Ascending aorta (tissue), 2 donors: ENCODE measurements around the gene OR51T1. TPM values are rescaled to one million over a fixed set of nuclear protein-coding genes. Genes with fewer than 3 reads are reported as not detected.
"Not testable (repeated sequence)": the region's sequence is repeated elsewhere in the genome, so short reads cannot be mapped to it uniquely, and the experiment has no call there.

Source experiments
- DNase-seq, 2 donors: peaks; one replicate each; pipeline ENCODE4 v3.0.0-alpha.2; 2019; ENCODE audit warnings: low spot score in 2 of 2
- H3K27ac ChIP-seq, 2 donors: fragments of 200-600 bp; sonication (generic); one replicate each; pipeline ENCODE4 v1.5.1; 2016 to 2017; ENCODE audit warnings: mild to moderate bottlenecking in 1 of 2
- H3K27me3 ChIP-seq: fragments of 200-600 bp; sonication (generic); one replicate; pipeline ENCODE4 v1.5.1; 2017
- H3K36me3 ChIP-seq, 2 donors: fragments of 200-600 bp; sonication (generic); one replicate each; pipeline ENCODE4 v1.5.1; 2016
- H3K4me1 ChIP-seq, 2 donors: fragments of 200-600 bp; sonication (generic); one replicate each; pipeline ENCODE4 v1.5.1; 2016 to 2017; ENCODE audit warnings: mild to moderate bottlenecking in 1 of 2
- H3K4me3 ChIP-seq, 2 donors: fragments of 200-600 bp; sonication (generic); one replicate each; pipeline ENCODE4 v1.5.1; 2016 to 2017; ENCODE audit warnings: mild to moderate bottlenecking in 1 of 2
- H3K9me3 ChIP-seq, 2 donors: fragments of 200-600 bp; sonication (generic); one replicate each; pipeline ENCODE4 v1.5.1; 2016
- intact Hi-C: fragments of 100-400 bp; cut with DNase I; formaldehyde crosslinking; loops from one replicate; pipeline ENCODE4 v1.15.1; 2023
- total RNA-seq: library from RNA; depleted of rRNA; stranded (reverse); fragments of >200 nt; gene quantifications from one replicate; pipeline ENCODE4 v1.1.0, GENCODE V29; 2016
- TF ChIP-seq, protein P1 (sequence below), 3 experiments: fragments of 200-600 bp in 2 of 3; fragments of 450-650 bp in 1 of 3; sonication (generic) in 2 of 3; IDR thresholded peaks; one replicate each; pipeline ENCODE4 v1.5.1; 2016 to 2019; ENCODE audit warnings: antibody characterized with exemption in 3 of 3, mild to moderate bottlenecking in 1 of 3, moderate library complexity in 1 of 3

Gene OR51T1, protein sequence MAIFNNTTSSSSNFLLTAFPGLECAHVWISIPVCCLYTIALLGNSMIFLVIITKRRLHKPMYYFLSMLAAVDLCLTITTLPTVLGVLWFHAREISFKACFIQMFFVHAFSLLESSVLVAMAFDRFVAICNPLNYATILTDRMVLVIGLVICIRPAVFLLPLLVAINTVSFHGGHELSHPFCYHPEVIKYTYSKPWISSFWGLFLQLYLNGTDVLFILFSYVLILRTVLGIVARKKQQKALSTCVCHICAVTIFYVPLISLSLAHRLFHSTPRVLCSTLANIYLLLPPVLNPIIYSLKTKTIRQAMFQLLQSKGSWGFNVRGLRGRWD
- total RNA-seq: not detected

DNA sequence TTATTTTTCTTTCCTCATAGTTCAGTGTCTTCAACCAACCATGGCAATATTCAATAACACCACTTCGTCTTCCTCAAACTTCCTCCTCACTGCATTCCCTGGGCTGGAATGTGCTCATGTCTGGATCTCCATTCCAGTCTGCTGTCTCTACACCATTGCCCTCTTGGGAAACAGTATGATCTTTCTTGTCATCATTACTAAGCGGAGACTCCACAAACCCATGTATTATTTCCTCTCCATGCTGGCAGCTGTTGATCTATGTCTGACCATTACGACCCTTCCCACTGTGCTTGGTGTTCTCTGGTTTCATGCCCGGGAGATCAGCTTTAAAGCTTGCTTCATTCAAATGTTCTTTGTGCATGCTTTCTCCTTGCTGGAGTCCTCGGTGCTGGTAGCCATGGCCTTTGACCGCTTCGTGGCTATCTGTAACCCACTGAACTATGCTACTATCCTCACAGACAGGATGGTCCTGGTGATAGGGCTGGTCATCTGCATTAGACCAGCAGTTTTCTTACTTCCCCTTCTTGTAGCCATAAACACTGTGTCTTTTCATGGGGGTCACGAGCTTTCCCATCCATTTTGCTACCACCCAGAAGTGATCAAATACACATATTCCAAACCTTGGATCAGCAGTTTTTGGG lies at the start of gene OR51T1:
Gene OR51T1, plus strand, starts transcription at position 41 of the 641 bp plus-strand sequence. Its CDS starts 0 bp downstream, at position 41.
- TF ChIP-seq, protein P1, sequence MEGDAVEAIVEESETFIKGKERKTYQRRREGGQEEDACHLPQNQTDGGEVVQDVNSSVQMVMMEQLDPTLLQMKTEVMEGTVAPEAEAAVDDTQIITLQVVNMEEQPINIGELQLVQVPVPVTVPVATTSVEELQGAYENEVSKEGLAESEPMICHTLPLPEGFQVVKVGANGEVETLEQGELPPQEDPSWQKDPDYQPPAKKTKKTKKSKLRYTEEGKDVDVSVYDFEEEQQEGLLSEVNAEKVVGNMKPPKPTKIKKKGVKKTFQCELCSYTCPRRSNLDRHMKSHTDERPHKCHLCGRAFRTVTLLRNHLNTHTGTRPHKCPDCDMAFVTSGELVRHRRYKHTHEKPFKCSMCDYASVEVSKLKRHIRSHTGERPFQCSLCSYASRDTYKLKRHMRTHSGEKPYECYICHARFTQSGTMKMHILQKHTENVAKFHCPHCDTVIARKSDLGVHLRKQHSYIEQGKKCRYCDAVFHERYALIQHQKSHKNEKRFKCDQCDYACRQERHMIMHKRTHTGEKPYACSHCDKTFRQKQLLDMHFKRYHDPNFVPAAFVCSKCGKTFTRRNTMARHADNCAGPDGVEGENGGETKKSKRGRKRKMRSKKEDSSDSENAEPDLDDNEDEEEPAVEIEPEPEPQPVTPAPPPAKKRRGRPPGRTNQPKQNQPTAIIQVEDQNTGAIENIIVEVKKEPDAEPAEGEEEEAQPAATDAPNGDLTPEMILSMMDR (IDR thresholded peaks at IDR 0.05): no peak
- H3K9me3 ChIP-seq: no peaks in the 10 kb centered on the region
- no peaks in the 10 kb centered on the region for H3K36me3 ChIP-seq
- no peaks in the 10 kb centered on the region for H3K4me1 ChIP-seq
- H3K4me3 ChIP-seq: no peak within 1 kb of the TSS
- intact Hi-C loops: no loop called here
- no peak for DNase-seq
- H3K27me3 ChIP-seq: no peaks in the 10 kb centered on the region
- no peak within 1 kb of the TSS for H3K27ac ChIP-seq

DNA sequence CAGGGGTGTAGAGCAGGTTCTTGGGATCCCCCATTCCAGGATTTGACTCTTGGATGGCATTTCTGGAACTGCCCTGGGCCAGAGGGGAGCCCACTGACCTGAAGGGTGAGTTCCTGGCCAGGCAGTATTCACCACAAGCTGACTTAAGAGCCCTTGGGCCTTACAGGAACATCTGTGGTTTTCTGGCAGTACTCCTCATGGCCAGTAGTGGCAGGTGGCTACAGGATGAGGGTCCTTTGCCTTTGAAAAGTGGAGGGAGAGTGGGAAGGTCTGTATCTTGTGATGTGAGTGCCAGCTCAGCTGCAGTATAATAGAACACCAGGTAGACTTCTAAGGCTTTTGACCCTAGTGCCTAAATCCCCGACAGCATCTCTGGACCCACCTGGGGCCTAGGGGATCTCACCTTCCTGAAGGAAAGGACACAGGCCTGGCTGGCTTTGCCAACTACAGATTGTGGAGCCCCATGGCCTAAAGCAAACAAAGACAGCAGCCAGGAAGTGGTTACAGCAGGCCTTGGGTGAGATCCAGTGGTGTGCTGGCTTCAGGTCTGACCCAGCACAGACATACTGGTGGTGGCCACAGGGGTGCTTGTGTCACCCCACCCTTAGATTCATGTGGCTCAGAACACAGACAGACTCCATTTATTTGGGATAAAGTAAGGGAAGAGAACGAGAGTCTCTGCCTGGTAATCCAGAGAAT lies 41.7 kb upstream of the OR51T1 start:
- Histone ChIP-seq H3K4me1 (no peaks in the 10 kb centered on the region), H3K9me3 (no peaks in the 10 kb centered on the region), H3K36me3 (no peaks in the 10 kb centered on the region), H3K4me3 (no peak overlapping the region), H3K27me3 (no peaks in the 10 kb centered on the region), H3K27ac (no peak overlapping the region)
- intact Hi-C loops: no loop called here
- no peak for DNase-seq
- TF ChIP-seq, protein P1 (IDR thresholded peaks at IDR 0.05): no peak

DNA sequence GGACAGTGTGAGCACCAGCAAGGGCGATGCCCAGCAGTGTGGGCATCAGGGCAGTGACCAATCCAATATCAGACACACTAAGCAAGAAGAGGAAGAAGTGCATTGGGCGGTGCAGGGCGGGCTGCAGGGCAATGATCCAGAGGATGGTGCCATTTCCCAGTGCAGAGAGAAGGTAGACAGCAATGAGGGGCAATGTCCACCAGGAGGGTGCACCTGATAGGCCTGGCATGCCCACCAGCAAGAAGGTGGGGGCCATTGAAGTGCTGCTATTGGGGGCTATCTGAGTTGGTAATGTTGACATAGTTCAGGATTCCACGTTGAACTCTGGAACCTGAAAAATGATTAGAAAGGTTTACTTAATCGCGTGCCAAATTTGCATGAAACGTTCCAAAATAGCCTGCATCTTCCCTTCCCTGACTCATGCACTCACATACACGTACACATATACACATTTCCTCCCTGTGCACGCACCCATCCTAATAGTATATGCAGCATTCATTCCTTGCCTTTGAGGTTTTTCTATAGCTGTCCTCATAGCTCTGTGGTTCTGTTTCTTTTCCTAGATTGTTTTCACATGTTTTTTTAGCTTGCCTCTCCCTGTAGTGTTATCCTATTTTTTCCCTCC lies 32.7 kb upstream of the OR51T1 start, which contains the start of gene OR51S1:
Gene OR51S1, minus strand, starts transcription at position 301 of the 625 bp plus-strand sequence. Its CDS starts 0 bp downstream, at position 301.
- H3K27ac ChIP-seq: no peak within 1 kb of the TSS
- no peaks in the 10 kb centered on the region for H3K9me3 ChIP-seq
- no peaks in the 10 kb centered on the region for H3K27me3 ChIP-seq
- H3K4me3 ChIP-seq: no peak within 1 kb of the TSS
- intact Hi-C loops: no loop called here
- TF ChIP-seq, protein P1 (IDR thresholded peaks at IDR 0.05): no peak
- DNase-seq: no peak
- H3K36me3 ChIP-seq: no peaks in the 10 kb centered on the region
- no peaks in the 10 kb centered on the region for H3K4me1 ChIP-seq

DNA sequence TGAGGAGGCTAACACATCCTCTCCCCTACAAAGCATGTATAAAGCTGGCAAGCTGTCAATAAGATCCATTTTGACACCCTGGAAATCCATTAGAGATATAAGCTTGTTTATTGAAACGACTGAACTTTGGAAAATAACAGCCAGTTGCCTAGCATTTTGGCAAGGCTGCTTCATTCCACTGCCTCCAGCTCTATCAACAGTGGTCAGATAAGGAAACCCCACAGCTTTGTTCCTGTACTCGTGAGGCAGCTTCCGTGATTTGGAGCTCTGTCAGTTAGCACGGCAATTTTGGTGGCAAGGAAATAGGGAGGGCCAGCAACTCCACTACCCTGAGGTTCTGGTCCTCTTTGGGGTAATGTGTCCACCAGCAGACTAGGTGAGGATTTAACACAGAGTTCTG lies 30.7 kb upstream of the OR51T1 start:
- Histone ChIP-seq H3K36me3 (no peaks in the 10 kb centered on the region), H3K27me3 (no peaks in the 10 kb centered on the region), H3K4me1 (no peaks in the 10 kb centered on the region), H3K4me3 (no peak overlapping the region), H3K9me3 (no peaks in the 10 kb centered on the region), H3K27ac (no peak overlapping the region)
- TF ChIP-seq, protein P1 (IDR thresholded peaks at IDR 0.05): no peak
- intact Hi-C loops: no loop called here
- no peak for DNase-seq

- intact Hi-C loops, DNase-seq, H3K27me3 ChIP-seq, H3K27ac ChIP-seq, H3K4me3 ChIP-seq, H3K36me3 ChIP-seq, H3K9me3 ChIP-seq, H3K4me1 ChIP-seq: not testable (repeated sequence)
Measured at GRCh38 chr11:4854286-4854685, 27.4 kb upstream of the OR51T1 start.
